Anterior cingulate cortex (tissue), 58 donors: ENCODE results near the gene SNCG.
"Not testable (repeated sequence)": the region's sequence is repeated elsewhere in the genome, so short reads cannot be mapped to it uniquely, and the experiment has no call there.

Experiments used
- DNase-seq, 58 donors: peaks; one replicate each; lab custom pipeline; 2025; lab: John Stamatoyannopoulos, UW

Gene SNCG

DNA sequence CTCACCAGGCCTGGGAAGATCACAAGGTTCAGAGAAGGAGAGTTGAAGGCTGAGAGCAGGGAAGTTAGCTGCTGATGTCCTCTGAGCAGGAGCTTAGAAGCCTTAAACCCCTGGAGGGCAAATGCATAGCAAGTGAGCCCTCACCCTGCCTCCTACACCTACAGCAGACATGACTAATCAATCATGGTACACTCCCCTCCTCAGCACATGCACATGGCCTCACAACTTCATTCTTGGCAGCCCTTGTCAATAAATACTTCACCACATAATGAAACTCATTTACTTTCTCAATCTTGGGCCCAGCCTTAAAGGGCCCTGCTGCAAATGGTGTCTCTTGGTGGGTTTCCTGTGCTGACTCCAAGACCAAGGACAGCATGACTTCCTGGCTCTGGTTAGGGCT lies 13.9 kb upstream of the SNCG start:
- DNase-seq: no peak

DNA sequence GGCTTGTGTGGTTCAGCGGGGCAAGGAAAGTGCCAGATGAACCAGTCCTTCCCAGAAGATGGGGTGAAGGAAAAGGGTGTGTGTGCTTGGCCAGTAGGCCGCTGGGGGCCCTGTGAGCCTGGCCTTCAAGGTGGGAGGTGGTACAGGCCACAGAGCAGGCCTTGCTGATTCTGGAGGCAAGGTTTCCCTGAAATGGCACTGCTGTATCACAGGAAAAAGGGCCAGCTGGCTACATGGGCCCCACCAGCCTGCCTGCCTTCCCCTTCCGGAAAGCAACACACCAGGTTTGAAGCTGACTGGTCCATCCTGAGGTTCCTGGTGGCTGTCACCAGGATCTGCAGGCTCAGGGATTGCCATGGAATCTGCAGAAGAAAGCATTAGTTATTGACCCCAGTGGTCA lies 13.5 kb upstream of the SNCG start:
- DNase-seq: no peak

GRCh38 chr10:86945361-86946212 lies 12.8 kb upstream of the SNCG start:
- DNase-seq: peak in 1 of 58 donors; percentile 13

DNA sequence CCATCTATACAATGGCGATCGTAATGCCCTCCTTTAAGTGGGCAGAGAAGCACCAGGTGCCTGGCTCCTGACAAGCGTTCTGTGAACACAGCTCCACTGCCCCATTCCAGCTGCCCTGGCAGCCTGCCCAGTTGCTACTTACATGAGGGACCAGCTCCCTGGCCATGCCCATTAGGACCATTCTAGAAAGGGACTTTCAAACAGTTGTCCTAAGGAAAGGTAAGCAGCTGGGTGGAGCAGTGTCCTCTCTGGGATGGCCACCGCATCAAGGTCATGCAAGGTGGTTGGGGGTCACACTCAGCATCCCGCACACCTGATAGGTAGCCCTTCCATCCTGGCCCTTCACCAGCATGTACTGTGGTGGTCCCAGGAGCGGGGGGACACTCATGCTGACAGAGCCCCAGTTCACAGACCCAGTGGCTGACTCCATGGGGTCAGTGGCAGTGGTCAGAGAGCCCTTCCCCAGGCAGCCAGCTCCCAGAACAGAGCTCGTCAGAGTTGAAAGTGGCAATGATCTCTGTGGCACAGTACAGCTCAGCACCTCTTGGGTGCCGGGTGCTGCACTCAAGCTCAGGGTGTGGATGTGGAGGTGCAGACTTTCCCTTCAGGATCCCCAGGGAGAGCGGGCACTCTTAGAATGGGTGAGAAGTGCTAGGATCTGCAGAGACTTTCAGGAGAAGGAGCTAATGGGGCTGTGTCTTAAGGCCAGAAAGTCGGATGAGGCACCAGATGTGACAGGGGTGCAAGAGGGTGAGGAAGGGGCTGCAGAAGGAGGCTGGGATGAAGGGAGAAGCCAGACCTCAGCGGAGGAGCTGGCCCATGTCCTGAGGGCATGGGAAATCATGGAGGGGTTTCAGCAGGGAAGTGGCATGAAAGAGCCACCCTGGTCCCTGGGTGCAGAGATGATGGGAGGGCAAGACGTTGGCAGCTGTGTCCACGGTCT lies 11.9 kb upstream of the SNCG start:
- DNase-seq: peak in 3 of 58 donors; percentile 26 to 49 (median 35)

GRCh38 chr10:86947806-86948205 lies 10.6 kb upstream of the SNCG start:
- not testable (repeated sequence) for DNase-seq

DNA sequence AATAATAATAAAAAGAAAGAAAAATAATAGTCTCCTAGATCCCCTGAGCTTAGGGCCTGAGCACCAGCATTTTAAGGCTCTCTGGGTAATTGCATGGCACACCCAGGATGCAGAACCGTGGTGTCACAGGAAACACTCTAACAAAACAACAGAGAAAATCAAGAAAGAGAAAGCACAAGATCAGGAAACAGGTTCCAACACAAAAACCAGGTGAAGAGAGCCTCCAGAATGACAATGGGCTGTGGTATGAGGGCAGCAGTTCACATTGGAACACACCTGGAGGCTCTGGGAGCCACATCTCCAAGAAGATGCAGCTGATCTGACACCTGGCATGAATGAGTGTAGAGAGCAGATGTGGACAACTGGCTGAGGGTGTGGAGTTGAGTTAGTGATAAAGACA lies 8.1 kb upstream of the SNCG start:
- DNase-seq: no peak

GRCh38 chr10:86951184-86951761 lies 7.1 kb upstream of the SNCG start:
- DNase-seq: no peak

- DNase-seq: no peak
Measured at GRCh38 chr10:86952106-86952505, 6.3 kb upstream of the SNCG start.

- DNase-seq: not testable (repeated sequence)
Measured at GRCh38 chr10:86952697-86953096, 5.7 kb upstream of the SNCG start.

DNA sequence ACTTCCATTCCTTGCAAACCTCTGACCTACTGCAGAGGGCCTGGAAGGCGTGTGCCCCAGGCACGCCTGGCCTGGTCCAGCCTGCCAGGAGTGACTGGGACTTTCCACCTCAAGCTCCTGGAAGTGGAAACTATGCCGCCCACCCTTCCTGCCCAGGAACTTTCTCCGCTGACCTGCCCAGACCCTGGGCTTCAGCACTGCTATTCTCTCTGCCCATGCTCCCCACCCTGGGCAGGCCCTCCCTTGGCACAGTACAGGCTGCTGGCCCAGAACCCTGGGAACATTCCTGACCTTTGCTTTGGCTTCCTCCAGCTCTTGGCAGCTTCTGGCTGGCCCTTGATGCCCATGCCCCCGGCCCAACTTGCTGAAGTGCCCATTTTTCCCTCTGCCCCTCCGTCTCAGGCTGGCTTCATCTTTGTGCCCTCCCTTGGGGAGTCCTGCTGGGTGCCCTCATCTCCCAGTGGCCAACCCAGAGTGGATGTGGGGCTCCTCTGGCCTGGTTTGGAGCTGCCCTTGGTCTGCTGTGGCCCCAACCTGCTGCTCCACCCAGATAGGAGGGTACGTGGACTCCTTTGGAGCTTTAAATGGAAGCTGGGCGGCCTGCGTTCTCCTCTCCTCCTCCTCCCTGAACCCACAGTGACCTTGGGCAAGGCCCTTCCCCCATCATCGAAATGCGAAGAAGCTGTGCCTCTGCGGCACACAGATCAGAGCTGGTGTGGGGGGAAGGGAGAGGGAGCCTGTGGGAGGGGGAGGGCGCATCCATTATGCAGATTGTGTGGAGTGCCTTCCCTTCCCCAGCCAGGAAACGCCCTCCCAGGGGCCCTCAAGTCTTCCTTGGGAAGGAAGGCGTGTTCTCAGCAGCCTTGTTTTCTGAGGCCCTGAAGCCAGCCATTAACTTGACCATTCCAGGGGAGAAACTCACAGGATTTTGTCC lies 4.4 kb upstream of the SNCG start:
- peak in 26 of 58 donors; percentile 24 to 66 (median 43) for DNase-seq

GRCh38 chr10:86954681-86955500 lies 3.5 kb upstream of the SNCG start:
- no peak for DNase-seq

DNA sequence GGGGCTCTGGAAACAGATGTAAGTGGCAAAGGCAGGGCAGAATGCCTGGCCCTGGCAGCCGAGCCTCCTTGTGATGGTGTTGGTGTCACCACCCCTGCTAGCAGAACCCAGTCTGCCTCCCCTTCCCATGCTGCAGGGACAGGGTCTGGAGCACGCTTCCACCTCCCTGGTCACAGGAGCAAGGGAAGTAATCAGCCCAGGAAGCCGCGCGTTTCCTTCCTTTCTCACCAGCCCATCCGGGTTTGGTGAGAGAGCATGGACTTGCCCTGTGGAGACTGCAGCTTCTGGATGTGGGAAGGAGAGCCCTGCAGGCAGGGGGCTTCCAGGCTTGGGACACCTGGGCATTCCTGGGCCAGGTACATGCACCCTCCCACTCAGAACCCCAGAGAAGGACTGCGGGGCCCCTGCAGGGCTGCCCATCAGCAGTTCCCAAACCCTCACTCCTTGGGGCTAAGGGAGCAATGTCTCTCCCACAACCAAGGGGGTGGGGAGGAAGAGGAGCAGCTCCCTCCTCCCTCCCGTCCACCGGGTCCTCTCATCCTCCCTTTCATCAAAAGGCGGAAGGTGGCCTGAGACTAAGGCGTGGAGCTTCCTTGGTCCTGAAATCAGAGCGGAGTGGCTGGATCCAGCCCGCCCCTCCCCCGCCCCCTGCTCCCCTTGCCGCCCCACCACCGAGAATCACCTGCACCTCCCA lies 2.8 kb upstream of the SNCG start:
- DNase-seq: no peak

DNA sequence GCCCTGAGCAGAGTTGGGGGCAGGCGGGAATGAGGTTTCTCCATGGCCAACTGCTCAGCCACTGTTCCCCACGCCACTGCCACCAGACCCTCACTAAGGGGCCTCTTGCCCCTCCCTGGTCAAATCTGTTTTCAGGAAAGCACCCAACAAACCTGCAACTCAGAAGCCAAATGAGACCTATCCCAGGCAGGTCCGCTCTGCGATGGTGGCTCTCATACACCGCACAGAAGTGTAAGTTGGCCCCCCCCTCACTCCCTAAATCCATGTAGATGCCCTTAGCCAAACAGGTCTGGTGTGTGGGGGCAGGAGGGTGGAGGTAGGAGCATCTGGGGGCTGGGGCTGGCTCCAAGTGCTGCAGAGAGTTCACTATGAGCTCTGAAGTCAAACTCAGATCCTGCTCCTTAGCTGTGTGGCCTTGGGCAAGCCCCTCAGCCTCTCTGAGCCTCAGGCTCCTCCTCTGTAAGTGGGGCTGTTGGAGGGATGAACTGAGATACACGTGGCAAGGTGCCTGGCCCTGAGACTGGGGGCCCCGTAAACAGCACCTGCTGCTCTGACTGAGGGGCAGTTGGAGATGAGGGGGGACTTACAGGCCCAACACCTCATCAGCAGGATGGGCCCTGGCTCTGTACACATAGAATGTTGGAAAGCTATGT lies 2.1 kb upstream of the SNCG start:
- no peak for DNase-seq

GRCh38 chr10:86956848-86957448 lies 1.5 kb upstream of the SNCG start:
- DNase-seq: no peak

- no peak for DNase-seq
Measured at GRCh38 chr10:86957471-86958115, 806 bp upstream of the SNCG start, which contains the start of gene MMRN2. MMRN2 (minus strand) TSS chr10:86957615; CDS start chr10:86957541, 74 bp downstream.

DNA sequence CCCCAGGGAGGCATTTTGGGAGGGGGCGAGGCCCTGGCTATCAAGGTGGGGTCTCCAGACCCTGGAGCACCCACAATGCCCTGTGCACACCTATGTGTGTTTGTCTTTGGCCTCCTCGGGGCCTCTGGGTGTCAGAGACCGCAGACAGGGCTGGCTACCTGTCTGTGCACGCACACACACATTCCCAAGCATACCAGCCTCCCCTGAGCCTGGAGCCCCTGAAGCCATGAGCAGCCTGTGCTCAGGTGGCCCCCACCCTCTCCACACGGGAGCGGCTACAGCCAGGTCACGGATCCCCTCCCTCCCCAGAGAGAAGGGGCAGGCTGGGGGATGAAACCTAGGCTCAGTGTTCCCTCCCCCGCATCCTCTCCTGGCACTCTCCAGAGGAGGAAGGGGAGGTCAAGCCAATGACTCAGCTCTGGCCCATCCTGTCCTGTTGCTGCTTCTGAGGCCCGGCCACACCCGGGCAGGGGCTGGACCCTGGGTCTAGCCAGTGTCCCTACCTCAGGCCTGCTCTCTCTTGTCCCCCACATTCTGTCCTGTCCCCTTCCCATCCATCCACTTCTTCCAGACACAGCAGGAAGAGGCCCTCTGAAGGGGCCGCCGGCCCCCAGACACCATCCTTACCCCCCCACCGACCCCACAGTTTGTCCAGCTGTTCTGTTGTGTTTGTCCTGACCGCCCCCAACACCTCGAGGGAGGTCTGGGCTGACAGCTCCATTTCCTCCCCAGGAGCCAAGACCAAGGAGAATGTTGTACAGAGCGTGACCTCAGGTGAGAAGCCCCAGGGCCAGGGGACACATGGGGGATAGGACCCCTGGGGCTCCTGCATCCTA lies 720 bp downstream of the SNCG start:
- DNase-seq: peak in 1 of 58 donors; percentile 26
